ENCODE data around the gene CMTM4.
"Not testable (repeated sequence)": the region's sequence is repeated elsewhere in the genome, so short reads cannot be mapped to it uniquely, and the experiment has no call there.

CMTM4 gene

DNA sequence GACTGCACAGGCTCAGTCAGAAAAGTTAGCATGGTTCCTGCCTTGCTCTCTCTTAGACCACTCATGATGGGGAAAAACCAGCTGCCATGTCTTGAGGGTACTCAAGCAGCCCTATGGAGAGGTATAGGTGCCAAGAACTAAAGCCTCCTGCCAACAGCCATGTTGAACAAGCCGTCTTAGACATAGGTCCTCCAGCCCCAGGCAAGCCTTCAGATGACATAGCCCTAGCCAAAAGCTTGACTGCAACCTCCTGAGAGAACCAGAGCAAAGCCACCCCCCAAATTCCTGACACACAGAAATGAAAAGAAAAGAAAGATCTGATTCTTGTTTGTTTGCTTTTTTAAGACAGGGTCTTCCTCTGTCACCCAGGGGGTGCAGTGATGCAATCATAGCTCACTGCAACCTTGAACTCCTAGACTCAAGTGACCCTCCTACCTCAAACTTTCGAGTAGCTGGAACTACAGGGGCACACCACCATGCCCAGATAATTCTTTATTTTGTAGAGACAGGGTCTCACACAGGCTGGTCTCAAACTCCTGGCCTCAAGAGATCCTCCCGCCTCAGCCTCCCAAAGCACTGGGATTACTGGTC lies 55.7 kb downstream of the CMTM4 start:
- TF ChIP-seq, protein P1, sequence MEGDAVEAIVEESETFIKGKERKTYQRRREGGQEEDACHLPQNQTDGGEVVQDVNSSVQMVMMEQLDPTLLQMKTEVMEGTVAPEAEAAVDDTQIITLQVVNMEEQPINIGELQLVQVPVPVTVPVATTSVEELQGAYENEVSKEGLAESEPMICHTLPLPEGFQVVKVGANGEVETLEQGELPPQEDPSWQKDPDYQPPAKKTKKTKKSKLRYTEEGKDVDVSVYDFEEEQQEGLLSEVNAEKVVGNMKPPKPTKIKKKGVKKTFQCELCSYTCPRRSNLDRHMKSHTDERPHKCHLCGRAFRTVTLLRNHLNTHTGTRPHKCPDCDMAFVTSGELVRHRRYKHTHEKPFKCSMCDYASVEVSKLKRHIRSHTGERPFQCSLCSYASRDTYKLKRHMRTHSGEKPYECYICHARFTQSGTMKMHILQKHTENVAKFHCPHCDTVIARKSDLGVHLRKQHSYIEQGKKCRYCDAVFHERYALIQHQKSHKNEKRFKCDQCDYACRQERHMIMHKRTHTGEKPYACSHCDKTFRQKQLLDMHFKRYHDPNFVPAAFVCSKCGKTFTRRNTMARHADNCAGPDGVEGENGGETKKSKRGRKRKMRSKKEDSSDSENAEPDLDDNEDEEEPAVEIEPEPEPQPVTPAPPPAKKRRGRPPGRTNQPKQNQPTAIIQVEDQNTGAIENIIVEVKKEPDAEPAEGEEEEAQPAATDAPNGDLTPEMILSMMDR (IDR thresholded peaks at IDR 0.05; ENCODE audit: borderline replicate concordance, control extremely low read depth, extremely low read depth, insufficient read depth, missing control alignments) = no peak
- in situ Hi-C loops (cut with MboI; ENCODE audit: low sequenced_read_pairs, unreplicated experiment) = no loop called here
- DNase-seq (ENCODE audit: low spot score) = no peak

DNA sequence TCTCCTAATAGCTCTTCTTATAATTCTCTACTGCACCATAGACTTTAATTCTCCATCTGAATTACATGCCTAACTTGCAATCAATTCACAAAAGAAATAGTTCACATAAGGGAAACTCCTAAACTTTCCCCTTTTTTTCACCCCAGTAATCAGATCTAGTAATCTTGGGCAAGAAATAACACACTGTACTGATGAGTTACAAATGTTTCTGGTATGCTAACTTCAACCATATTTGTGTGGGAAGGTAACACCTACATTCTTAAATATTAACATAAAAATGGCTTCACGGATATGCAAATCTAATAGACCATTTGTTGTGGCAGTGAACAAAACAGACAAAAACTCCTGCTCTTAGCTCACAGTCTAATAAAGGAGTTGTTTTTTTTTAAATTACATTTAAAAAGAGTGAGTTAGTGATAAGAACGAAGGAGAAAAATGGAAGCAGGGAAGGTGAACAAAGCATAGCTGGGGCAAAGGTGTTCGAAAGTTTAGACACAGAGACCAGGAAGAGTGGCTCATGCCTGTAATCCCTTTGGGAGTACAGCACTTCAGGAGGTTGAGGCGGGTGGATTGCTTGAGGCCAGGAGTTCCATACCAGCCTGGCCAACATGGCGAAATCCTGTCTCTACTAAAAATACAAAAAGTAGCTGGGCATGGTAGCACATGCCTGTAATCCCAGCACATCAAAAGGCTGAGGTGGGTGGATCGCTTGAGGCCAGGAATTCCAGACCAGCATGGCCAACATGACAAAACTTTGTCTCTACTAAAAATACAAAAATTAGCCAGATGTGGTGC lies 57.3 kb downstream of the CMTM4 start:
- in situ Hi-C loops (cut with MboI; ENCODE audit: low sequenced_read_pairs, unreplicated experiment) = no loop called here
- TF ChIP-seq, protein P1 (IDR thresholded peaks at IDR 0.05; ENCODE audit: borderline replicate concordance, control extremely low read depth, extremely low read depth, insufficient read depth, missing control alignments) = no peak
- no peak for DNase-seq (ENCODE audit: low spot score)

DNA sequence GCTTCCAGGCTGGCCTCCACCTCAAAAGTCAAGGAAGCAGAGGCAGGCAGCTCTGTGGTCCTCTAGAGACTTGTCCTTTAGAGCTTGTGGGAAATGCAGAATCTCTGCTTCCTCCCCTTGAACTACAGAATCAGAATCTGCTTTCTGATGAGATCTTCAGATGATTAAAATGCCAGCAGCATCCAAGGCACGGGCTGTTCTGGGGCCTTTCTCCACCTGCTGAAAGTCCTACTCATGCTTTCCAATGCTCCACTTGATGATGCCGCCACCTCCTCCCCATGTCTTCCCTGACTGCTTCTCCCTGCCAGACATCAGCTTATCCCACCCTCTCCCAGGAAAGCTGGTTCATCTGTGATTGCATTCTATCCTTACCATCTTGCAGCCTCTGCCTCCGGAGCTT lies 58.7 kb downstream of the CMTM4 start:
- TF ChIP-seq, protein P1 (IDR thresholded peaks at IDR 0.05; ENCODE audit: borderline replicate concordance, control extremely low read depth, extremely low read depth, insufficient read depth, missing control alignments) = no peak
- no peak for DNase-seq (ENCODE audit: low spot score)
- in situ Hi-C loops (cut with MboI; ENCODE audit: low sequenced_read_pairs, unreplicated experiment) = no loop called here

DNA sequence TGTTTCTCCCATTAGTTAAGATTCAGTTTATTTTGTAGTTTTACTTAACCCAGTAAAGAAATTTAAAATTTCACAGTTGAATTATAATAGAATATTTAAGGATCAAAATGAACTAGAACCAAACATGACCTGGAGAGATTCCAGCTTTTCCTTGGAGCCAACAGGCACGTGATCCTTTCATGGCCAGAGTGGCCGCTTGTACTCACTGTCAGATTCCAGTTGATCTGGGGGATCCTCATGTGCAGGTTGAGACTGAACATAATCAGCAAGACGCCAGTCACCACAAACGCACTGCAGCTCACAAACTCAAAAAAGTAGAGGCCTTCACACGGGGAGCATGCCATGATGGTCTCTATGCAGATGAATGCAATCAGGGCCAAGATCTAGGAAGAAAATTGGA lies 60.3 kb downstream of the CMTM4 start:
- TF ChIP-seq, protein P1 (IDR thresholded peaks at IDR 0.05; ENCODE audit: borderline replicate concordance, control extremely low read depth, extremely low read depth, insufficient read depth, missing control alignments) = no peak
- in situ Hi-C loops (cut with MboI; ENCODE audit: low sequenced_read_pairs, unreplicated experiment) = no loop called here
- DNase-seq (ENCODE audit: low spot score) = no peak

DNA sequence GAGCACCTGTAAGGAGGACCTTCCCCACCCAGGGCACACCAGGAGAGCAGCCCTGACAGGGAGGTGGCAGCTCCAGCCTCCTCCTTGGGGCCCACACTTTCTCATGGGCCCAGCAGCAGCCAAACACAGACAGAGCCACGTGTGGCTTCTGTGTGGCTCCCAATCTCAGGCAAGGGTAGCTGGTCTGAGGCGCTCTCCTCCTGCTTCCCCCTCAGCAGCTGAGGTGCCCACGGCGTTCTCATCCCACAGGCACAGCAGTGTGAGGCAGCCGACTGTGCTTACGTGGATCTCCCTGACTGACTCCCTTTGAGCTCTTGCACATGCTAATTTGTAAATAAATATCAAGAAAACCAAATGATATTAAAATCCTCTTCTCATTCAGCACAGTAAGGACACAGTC lies 61.1 kb downstream of the CMTM4 start:
- no peak for DNase-seq (ENCODE audit: low spot score)
- in situ Hi-C loops (cut with MboI; ENCODE audit: low sequenced_read_pairs, unreplicated experiment) = no loop called here
- TF ChIP-seq, protein P1 (IDR thresholded peaks at IDR 0.05; ENCODE audit: borderline replicate concordance, control extremely low read depth, extremely low read depth, insufficient read depth, missing control alignments) = no peak

DNA sequence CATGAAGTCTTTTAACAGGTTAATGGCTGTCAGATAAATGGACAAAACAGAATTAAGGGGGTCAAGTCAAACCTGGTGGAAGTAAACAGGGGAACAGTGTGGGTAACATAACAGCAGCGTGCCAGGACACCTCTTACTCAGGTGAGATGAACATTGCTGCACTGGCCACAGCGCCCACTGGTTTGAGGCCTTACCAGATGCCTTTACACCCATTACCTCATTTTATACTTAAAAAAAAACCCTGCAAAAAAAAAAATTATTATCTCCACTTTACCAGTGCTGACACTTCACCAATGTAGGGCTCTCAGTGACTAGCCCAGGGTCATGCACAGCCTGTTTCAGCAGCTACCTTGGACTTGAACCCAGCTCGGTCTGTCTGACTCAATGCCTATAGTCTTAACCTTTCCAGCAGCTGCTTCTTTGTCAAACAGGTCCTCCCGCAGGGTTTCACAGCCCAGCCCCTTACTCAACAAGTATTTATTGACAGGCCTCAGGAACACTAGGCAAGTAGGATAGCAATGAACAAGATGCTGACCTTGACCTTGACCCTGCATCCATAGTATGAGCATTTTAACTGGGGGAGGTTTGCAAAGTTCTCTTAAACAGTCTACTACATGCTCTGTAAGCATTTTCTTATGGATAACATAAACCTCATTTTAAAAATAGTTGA lies 61.9 kb downstream of the CMTM4 start:
- no peak for DNase-seq (ENCODE audit: low spot score)
- TF ChIP-seq, protein P1 (IDR thresholded peaks at IDR 0.05; ENCODE audit: borderline replicate concordance, control extremely low read depth, extremely low read depth, insufficient read depth, missing control alignments) = no peak
- in situ Hi-C loops (cut with MboI; ENCODE audit: low sequenced_read_pairs, unreplicated experiment) = no loop called here

DNA sequence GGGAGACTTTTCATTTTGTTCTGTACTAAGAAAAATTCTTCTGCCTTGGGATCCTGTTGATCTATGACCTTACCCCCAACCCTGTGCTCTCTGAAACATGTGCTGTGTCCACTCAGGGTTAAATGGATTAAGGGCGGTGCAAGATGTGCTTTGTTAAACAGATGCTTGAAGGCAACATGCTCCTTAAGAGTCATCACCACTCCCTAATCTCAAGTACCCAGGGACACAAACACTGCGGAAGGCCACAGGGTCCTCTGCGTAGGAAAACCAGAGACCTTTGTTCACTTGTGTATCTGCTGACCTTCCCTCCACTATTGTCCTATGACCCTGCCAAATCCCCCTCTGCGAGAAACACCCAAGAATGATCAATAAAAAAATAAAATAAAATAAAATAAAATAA lies 65.0 kb downstream of the CMTM4 start:
- in situ Hi-C loops (cut with MboI; ENCODE audit: low sequenced_read_pairs, unreplicated experiment); DNase-seq (ENCODE audit: low spot score): not testable (repeated sequence)

DNA sequence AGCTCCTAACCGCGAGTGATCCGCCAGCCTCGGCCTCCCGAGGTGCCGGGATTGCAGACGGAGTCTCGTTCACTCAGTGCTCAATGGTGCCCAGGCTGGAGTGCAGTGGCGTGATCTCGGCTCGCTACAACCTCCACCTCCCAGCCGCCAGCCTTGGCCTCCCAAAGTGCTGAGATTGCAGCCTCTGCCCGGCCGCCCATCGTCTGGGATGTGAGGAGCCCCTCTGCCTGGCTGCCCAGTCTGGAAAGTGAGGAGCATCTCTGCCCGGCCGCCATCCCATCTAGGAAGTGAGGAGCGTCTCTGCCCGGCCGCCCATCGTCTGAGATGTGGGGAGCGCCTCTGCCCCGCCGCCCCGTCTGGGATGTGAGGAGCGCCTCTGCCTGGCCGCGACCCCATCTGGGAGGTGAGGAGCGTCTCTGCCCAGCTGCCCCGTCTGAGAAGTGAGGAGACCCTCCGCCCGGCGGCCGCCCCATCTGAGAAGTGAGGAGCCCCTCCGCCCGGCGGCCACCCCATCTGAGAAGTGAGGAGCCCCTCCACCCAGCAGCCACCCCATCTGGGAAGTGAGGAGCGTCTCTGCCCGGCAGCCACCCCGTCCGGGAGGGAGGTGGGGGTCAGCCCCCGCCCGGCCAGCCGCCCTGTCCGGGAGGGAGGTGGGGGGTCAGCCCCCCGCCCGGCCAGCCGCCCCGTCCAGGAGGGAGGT lies 65.8 kb downstream of the CMTM4 start:
- in situ Hi-C loops (cut with MboI; ENCODE audit: low sequenced_read_pairs, unreplicated experiment); DNase-seq (ENCODE audit: low spot score): not testable (repeated sequence)

All from GM13976 (cell line).